NCI-H446 treated with DMSO at 0.1 percent for 48 hours (cell line): ENCODE measurements around the gene MAP7D1.
"Not testable (repeated sequence)": the region's sequence is repeated elsewhere in the genome, so short reads cannot be mapped to it uniquely, and the experiment has no call there.

Source experiments
- DNase-seq: peaks from one replicate; lab custom pipeline; 2025; lab: John Stamatoyannopoulos, UW

Gene MAP7D1

DNA sequence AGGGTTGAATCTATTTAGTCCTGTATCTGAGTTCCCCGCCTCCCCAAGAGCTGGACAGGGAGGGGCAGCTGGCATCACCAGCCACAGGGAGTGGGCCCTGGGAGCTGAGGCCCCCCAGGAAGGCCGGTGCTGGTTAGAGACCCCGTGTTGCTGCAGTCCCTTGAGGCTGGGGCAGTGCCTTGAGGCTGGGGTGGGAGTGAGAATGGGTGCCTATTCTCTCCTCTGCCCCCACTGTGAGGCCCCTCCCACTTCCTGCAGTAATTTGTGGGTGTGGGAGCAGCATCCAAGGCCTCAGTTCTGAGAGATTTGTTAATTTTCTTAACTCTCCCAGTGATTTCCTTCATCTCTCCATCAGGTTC, 4.1 kb upstream of the MAP7D1 start:
- DNase-seq, result no peak

DNA sequence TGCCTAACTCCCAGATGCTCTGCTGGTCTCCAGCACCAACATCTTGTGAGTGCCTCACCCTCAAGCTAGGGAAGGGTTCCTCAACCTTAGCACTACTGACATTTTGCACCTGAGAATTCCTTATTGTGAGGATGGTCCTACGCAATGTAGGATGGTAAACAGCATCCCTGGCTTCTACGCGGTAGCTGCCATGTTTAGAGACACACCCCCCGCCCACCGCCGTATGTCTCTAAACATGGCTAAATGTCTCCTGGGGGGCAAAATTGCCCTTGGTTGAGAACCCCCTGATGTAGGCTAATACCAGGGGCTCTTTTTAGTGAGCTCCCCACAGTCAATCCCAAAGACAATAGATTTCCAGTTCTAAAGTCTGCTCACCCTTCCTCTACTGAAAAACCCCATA, 2.5 kb upstream of the MAP7D1 start:
- DNase-seq, result no peak

DNA sequence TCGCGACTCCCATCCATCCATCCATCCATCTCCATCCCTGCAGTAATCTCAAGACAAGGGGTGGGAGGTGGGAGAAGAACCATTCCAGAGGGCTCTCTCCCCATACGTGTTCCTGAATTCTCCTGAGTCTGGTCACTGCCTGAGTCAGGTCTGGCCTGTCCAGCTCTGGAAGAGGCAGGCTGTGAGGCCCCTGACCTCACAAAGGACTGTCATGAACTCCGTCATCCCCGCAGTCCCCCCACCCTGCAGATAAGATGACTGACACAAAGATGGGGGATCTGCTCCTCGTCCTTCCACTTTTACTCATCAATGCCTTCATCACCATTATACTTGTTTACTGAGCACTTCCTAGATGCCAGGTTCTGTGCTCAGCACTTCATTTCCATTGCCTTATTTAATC, 1.6 kb upstream of the MAP7D1 start:
- DNase-seq, result no peak

DNA sequence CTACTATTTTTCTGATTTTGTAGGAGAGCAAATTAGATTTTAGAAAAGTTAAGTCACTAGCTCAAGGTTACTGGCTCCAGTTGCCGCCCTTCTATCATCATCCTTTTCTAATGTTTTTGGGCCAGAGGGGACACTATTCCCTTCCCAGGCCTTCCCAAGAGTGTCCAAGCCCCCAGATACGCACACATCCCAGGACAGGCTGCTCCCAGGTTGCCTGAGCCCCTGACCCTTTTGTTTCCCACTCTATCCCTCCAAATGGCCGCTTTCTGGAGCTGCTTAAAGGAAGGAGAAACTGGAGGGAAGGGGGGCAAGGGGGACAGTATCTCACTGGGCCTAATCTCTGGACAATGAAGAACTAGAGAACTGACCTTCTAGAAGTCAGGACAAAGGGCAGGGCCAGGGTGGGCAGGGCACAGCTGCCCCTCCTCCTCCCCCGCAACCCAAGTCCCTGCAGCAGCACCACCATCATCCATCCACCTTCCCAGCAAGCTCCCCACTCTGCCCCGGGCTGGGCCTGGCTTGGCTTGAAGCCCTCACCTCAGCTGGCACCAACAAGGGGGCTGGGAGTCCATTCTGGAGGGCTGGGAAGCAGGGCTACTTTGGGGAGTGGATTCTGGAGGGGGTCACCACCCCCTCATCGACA, 1.1 kb upstream of the MAP7D1 start:
- DNase-seq, result no peak

DNA sequence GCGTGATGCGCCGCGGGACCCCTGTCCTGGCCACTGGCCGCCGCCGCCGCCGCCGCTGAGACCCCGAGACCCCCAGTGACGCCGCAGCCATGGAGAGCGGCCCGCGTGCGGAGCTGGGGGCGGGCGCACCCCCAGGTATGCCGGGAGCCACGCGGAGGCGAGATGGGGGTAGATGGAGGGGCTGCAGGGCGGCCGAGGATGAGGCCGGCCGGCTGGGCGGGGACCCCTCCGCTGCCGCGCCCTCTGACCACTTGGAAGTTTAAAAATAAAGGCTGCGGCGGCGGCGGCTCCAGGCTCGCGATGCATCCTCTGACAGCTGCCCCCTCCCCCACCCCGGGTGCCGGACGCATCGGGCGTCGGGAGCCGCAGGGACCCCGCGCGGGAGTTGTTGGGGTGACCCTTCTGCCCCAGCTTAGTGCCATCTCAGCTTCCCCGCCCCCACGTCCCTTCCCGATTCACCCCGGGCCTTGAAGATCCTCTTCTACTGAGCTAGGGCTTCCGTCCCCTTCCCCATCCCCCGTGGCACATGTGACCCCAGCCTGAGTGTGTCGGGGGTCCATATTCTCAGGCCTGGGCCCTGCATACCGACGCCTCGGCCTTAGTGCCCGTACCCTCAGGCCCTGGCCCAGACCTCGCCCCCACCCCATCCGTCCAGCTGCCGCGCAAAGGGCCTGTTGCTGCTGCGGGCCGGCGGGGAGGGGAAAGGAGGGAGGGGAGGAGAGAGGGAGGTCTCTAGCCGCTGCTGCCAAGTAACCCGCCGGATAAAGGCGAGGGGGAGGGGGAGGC, 562 bp downstream of the MAP7D1 start:
- no peak for DNase-seq

DNA sequence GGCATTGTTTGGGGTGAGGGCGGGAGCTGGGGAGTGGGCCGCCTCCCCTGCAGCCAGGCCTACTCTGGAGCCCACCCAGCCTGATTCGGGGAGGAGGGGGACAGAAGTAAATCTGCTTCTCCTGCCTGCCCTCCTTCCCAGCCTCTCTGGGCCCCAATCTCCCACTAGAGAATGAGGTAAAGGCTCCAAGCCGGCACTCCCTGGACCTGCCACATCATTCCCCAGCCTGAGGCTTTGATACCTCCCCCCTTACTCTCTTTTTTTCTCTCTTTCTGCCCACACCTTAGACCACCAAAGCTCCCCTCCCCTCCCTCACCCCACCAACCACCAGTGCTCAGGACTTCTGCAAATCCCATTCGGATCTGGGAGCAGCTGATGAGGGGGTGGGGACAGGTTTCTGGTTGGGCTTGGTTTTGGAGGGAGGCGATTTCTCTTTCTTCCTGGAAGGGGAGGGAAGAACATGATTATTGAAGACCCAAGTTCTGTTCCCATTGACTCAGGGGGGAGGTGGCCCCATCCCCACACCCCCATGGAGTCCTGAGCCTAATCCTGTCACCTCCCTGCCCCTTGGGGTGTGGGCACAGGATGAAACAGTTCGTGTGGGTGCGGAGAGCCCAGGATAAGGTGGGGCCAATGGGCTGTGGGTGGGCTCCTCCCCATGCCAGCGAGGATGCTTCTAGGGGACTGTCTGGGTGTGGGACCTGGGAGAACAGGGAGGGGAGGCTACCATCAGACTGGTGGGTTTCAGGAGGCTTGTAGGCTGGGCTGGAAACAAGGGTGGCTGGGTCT, 1.3 kb downstream of the MAP7D1 start:
- no peak for DNase-seq

DNA sequence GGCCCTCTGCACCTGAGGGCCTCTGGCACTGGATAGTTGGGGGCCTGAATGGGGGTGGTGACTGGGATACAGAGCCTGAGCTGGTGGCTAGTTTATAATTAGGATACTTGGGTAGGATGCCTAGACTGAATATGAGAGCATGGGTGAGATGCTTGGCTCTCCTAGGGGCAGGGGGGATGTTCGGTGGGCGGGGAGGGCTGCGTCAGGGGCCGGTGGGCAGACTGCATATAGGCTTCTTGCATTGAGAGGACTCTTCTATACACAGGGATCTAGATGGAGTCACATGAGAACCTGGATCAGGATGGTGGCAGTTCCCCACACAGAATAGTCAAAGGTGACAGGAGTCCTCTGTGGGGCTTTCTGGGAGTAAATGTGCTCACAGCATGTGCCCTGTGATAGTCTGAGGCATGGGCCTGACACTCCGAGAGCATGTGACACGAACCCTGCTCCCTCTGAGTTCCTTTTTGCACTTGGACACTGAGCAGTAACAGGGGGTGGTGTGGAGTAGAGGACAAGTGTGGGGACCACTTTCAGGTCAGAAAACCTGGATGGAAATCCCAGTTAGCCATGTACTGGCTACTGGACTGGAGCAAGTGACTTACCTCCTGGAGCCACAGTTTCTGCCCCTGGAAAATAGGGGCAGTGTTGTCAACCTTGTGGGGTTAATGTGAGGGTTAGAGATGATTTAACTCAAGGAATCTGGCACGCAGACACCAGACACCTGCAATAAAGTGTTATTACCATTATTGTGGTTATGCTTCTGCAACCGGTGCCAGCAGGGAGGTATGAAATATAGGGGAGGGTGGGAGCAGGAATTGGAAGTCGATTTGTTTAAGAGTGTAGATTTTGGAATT, 2.2 kb downstream of the MAP7D1 start:
- DNase-seq, result no peak

DNA sequence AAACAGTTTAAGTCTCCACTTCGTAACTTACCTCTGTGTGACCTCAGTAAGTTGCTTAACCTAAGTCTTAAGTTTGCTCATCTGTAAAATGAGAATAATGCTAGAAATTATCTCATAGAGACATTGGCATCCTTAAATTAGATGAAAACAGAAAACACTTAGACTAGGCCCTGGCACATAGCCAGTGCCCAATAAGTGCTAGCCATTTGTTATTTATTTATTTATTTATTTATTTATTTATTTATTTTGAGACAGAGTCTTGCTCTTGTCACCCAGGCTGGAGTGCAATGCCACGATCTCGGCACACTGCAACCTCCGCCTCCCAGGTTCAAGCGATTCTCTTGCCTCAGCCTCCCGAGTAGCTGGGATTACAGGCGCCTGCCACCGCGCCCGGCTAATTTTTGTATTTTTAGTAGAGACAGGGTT, 2.9 kb downstream of the MAP7D1 start:
- not testable (repeated sequence) for DNase-seq

DNA sequence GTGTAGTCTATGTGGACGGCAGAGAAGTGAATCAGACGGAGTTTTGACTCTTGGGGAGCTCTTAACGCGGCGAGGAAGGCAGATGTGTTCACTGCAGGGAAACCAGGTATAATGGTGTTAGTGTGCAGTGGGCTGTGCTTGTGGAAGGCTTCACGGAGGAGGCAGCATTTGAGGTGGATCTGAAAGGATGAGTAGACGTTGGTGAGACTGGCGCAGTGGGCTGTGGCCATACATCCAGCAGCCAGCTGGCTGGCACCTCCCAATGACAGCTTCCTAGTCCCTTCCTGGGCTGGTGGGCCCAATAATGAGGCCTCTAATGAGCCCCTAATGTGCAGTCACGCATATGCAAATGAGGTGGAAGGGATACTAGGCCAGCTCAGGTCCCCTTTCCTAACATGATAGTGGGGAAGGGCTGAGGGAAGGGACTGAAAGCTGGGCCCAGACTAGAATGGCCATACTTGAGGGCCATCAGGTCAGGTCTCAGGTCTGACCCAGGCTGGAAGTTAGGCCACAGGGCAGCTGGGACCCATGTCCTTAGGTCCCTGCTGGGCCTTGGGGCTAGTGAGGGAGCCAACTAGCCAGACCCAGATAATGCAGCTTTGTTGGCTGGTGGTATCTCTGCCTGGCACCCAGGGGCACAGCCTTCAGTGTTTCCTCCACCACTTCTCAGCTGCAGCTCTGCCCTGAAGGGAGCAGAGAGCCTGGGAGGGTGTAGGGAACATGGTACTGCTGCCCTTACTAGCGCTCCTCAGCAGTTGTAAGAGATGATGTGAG, 3.8 kb downstream of the MAP7D1 start:
- no peak for DNase-seq

DNA sequence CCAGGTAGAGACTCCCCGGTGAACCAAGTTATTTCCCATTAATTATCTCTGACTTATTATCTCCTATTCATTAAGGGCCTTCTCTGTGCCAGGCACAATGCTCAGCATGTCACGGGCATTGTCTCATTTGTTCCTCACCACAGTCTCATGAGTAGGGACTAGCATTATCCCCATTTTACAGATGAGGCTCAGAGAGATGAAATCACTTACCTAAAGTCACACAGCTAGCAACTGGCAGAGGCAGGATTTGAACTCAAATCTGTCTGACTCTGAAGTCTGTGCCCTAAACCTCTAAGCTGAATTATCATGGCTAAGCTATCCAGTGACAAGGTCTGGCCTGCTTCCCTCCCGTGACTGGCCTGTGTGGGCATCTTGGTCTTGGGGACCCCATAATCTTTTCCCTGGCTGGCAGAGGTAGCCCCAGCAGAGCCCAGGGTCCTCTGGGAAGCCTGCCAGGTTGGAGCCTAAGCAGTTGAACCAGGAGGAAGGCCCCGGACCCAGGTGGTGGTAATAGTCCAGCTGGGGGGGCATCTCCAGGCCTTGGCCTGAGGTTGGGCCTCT, 4.5 kb downstream of the MAP7D1 start:
- DNase-seq, result no peak

DNA sequence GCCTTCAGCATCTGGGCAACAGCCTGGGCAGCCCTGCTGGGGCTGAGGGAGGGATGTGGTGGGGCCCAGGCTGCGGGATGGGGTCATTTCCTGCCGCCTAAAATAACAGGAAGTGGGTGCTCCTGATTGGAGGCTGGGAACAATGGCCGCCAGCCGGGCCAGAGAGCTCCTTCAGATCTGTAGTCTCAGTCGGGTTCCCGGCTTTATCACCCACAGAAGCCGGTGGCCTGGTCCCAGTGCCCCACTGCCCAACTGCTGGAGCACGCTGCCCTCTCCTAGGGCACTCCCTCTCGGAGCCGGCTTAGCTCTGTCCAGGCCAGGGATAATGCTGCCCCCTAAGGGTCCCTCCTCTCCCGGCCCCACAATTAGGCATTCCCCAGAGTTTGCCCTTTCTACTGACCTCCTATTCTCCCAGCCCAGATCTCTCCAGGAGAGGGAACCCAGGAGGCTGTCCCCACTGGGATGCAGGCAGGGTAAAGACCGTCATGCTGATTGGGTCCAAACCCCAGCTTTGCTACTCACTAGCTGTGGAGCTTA, 5.1 kb downstream of the MAP7D1 start:
- DNase-seq, result no peak

DNA sequence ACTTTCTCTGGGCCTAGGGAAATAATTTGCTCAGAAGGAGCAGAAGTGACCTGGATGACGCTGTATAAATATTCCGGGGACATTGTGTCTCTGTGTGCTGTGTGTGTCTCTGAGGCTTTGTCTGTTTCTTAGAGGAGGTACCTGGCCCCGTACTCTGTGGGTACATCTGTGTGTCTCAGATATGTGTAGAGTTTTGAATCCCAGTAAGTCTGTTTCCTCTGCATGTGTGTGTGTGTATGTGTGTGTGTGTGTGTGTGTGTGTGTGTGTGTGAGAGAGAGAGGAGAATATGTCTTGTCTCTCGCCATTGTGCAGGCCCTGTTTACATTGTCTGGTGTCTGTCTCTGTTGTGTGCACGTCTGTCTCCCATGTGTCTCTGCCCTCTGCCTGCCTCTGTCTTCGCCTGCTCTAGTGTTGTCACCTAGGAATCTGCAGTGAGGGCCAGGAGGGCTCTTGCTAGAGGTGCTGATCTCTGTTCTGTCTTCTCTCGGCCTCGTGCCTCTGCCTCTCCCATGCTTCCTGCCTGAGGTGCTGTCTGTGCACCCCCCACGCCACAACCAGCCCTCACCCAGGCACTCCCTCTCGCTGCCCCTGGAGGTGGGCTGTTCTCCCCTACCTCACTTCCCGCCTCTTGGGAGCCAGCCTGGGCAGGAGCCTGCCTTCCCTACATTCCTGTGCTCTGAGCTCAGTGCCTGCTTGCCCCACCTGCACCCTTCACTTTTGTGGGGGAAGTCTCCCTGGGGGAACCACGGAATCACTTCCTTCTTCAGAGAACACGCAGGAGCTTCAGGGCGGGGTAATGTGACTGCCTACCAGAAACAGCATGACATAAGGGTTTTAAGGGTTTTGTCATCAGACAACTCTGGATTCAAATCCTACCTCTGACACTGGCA, 5.9 kb downstream of the MAP7D1 start:
- DNase-seq, result no peak

DNA sequence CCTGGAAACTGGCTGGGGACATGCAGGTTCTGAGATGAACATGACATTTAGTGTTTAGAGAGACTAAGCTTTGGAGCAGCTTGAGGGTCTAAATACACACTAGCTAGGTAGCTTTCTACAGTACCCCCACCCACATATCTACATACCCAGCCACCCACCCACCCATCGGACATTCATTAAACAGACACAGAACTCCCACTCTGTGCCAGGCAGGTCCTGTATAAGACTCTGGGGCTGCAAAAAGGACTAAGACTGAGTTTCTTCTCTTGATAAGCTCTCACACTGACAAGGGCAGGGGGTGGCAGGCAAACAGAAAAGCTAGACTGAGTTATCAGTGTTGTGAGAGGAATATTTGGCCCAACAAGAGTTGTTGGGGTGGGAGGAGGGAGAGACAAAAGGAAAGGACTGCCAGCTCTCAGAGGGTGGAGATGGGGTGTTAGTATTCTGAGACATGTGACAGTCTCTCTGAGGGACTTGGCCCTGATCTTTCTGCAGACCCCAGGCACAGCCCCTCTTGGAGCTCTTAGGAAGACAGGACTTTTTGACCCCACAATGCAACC, 6.8 kb downstream of the MAP7D1 start:
- no peak for DNase-seq

DNA sequence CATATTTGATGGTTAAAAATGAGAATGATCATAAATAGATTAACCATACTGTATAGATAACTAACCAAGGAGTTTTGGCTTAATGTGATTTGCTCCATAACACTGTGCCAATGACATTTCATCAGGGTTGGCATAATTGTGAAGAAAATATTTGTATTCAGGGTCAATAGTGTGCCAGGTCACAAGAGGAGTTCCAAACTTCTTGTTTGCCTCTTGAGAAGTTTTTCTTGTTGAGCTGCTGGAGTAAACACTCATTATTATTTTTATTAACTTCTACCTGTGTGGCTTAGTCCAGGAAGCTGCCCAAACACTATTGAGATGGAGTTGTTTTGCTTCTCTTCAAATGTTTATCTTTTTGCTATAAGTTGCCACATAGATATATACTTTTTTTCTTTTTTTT, 7.5 kb downstream of the MAP7D1 start:
- DNase-seq, result no peak

DNA sequence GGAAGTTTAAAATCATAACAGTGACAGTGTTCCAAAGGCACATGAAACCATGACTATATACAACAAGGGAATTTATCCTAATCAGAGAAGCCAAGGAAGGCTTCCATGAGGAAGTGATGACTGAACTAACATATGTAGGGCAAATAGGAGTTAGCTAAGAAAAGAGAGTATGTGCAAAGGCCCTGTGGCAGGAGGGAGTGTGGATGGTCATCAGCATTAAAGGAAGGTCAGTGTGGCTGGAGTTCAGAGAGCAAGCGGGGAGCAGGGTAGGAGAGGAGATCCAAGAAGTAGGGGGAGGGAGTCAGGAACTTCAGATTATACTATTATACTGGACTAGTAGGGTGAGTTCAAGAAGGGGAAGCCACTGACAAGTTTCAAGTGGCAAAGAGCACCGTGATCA, 8.4 kb downstream of the MAP7D1 start:
- DNase-seq, result no peak

DNA sequence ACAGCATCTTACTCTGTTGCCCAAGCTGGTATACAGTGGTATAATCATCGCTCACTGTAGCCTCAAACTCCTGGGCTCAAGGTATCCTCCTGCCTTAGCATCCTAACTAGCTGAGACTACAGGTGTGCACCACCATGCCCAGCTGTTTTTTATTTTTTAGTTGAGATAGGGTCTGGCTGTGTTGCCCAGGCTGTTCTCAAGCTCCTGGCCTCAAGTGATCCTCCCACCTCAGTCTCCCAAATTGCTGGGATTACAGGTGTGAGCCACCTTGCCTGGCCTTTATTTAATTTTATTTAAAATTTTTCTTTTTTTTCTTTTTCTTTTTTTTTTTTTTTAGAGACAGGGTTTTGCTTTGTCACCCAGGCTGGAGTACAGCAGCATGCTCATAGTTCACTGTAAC, 9.2 kb downstream of the MAP7D1 start:
- no peak for DNase-seq

DNA sequence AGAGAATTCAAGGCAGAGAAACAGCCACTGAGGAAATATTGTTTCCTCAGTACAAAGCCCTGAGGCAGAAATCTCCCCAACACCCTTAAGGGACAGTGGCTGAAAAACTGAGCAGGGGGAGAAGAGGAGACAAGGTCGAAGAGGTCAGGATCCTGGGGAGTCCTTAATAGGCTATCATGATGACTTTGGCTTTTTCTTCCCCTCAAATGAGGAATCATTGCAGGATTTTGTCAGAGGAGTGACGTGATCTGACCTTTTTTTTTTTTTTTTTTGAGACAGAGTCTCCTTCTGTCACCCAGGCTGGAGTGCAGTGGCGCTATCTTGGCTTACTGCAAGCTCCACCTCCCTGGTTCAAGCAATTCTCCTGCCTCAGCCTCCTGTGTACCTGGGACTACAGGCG, 10.2 kb downstream of the MAP7D1 start:
- DNase-seq, result no peak

DNA sequence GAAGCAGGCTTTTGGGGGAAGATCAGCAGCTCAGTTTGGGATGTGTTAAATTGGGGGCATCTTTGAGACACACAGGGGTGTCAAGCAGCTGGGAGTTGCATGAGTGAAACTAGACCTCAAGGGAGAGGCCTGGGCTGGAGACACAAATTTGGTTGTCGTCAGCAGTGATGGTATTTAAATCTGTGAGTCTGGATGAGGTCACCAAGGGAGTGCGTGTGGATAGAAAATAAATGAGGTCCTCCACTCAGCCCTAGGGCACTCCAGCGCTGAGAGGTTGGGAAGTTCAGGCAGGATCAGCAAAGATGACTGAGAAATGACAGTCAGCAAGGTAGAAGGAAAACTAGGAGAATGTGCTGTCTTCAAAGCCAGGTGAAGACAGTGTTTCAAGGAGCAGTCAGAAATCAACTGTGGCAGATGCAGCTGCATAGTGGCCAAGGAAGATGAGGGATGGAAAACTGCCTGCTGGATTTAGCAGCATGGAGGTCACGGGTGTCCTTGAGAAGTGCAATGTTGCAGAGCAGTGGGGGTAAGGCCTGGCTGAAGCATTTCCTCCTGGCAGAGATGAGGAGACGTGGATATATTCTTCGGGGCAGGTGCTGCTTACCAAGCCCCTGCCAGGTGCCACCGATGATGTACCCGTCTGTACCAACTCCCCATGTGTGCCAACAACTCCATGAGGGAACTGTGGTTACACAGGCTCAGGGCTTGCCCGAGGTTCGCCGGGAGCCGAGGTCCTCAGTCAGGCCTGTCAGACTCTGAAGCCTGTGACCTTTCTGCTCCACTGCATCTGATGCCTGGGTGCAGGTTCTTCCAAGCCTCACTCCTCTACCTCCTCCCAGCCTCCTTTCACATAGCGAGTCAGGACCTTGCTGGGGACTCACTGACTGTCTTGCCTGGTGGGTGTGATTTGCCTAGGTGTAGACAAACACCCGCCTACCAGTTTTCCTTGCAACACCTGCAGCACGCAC, 11.3 kb downstream of the MAP7D1 start:
- no peak for DNase-seq
